Stimulated activated CD4-positive, alpha-beta T cell treated with anti-CD3 and anti-CD28 coated beads, Interleukin-15, amount 100 ng/mL, for 24 hours (primary cell): ENCODE measurements around the gene FOXO3.
"Not testable (repeated sequence)": the region's sequence is repeated elsewhere in the genome, so short reads cannot be mapped to it uniquely, and the experiment has no call there.

Experiments used
- DNase-seq: peaks from one replicate; pipeline ENCODE4 v3.0.0-alpha.2; 2020

The FOXO3 gene

GRCh38 chr6:108556250-108556649 is 4.5 kb upstream of the FOXO3 start:
- DNase-seq = no peak

DNA sequence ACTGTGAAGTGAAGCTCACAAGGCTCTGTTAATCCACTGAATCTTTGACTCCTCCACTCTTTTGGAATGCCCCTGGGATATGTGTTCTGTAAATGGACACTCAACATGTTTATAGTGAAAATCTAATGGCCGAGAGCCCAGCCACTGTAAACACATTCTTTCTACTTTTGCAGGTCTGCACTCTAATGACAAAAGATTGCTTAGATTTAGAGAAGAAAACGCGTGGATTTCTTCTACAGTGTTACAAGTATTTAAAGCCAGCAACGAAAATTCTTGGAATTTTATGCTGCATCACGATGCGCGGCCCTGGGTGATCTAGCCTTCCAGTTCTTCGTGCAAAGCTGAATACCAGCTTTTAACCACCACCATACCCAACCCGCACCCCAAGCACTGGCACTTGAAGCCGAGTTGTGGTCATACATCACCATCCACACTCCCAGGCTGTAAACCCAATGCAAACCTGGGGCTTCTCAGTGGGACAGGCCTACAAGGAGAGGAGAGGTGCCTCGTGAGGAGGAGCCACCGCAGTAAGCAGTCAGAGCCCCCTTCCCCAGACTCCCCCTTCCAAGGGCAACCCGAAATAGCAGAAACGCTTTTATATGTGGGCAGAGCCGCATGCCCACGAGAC is 3.7 kb upstream of the FOXO3 start:
- no peak for DNase-seq

GRCh38 chr6:108557494-108558371 is 3.0 kb upstream of the FOXO3 start:
- peak; percentile 77 for DNase-seq

- DNase-seq = peak; percentile 96
Observed at GRCh38 chr6:108558372-108559096, 2.2 kb upstream of the FOXO3 start.

GRCh38 chr6:108559097-108559883 is 1.4 kb upstream of the FOXO3 start:
- DNase-seq = peak; percentile 86

GRCh38 chr6:108559884-108560462 is 744 bp upstream of the FOXO3 start:
- DNase-seq = peak; percentile 39

DNA sequence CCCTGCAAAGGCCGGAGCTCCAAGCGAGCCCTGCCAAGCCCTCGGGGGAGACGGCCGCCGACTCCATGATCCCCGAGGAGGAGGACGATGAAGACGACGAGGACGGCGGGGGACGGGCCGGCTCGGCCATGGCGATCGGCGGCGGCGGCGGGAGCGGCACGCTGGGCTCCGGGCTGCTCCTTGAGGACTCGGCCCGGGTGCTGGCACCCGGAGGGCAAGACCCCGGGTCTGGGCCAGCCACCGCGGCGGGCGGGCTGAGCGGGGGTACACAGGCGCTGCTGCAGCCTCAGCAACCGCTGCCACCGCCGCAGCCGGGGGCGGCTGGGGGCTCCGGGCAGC is 561 bp downstream of the FOXO3 start:
- DNase-seq = not testable (repeated sequence)

- no peak for DNase-seq
Observed at GRCh38 chr6:108561742-108562502, 1.2 kb downstream of the FOXO3 start.

DNA sequence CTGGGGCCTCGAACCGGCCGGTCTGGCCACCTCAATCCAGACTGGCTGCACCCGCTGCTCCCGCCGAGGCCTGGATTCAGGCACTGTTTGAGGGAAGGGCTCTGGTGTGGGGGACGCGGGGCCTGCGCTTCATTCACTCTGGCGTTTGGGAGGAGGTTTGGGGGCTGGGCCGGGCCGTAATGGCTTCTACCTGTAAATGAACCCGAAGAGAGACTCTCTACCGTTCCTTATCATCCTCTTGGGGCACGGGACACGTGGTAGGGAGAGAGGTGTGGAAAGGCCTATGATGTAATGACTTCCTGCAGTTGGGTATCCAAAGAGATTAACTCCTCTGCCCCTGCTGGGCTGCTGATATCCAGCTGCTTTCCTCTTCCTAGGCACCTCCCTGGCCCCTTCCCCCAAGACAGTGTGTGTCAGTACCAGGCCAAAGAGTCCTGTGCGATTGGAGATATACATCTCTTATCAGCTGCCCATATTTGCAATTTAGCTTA is 1.8 kb downstream of the FOXO3 start:
- no peak for DNase-seq

- no peak for DNase-seq
Observed at GRCh38 chr6:108563292-108563691, 2.6 kb downstream of the FOXO3 start.

GRCh38 chr6:108564178-108564577 is 3.5 kb downstream of the FOXO3 start:
- peak; percentile 12 for DNase-seq

- peak; percentile 12 for DNase-seq
Observed at GRCh38 chr6:108565091-108565766, 4.5 kb downstream of the FOXO3 start.

GRCh38 chr6:108565893-108566292 is 5.2 kb downstream of the FOXO3 start:
- no peak for DNase-seq

DNA sequence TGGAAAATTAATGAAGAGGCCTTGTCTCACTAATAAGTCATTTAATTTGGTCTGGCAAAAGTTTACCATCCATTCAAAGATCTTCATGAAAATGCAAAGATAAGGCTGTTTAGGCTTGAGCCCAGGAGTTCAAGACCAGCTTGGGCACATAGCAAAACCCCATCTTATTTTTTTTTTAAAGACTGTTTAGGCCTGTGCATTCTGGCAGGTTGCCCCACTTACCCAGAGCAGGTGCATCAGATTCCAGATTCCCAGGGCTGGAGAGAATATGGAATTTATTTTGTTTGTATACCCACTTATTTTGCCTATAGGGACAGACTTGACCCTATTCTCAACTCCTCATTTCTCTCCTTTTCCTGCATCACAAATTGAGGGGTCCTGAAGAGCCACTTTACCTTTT is 5.7 kb downstream of the FOXO3 start:
- DNase-seq = no peak

DNA sequence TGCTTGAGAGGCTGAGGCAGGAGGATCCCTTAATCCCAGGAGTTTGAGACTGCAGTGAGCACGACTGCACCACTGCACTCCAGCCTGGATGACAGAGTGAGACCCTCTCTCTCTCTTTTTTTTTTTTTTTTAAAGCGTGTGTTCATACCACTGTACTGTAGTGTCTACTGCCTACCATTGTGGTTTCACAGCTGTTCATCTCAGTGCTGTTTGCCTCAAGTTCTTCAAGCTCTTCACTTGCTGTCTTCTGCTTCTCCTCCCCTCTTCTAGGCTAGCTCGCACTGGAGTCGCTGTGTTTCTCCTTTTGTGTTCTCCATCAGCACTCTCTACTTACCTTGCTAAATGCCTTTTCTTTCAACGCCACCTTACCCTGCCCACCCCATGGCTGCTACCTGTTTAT is 7.4 kb downstream of the FOXO3 start:
- no peak for DNase-seq

DNA sequence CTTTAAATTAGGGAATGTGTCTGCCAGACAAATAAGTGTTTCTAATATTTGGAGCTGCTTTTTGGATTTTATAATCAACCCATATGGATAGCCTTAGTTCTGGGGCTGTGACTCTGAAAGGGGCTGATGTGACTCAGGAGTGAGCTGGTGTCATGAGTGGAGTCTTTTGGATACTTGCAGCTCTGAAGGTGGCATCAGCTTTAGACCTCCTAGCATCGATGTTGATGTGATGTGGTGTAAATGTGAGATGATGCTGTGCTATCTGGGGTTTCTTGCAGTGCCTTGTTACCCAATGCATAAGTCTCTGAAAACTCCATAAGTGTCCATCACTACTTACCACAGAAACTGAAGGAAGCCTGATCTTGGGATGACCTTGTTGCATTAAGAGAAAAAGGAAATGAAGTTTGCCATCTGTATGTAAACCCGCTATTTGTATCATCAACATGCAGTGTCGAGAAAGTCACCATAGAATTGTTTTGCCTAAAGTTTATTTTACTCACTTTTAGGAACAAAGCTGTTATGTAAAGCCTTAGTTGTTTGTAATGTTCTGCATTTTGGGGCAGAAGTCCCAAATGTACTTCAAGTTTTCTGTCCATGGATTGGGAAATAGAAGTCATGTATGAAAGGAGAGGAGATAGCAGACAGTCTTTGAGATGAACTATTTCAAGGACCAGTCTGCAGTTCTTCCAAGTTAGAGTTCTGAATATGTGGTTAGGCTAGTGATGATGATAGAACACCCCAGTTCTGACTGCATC is 8.0 kb downstream of the FOXO3 start:
- no peak for DNase-seq

DNA sequence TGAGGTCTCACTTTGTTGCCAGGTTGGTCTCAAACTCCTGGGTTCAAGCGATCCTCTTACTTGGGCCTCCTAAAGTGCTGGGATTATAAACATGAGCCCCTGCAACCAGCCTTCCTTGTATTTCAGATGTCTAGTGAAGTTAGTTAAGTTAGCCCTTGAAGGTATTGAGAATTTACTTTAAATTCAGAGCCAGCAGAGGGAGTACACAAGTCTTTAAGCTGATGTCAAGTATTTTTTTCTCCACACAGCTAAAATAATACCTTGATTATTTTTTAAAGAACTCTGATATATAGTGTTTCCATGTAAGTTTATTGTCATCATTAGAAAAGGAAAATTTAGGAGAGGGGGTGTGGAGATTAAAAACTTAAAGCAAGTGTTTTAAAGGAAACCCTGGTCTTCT is 9.8 kb downstream of the FOXO3 start:
- DNase-seq = no peak

GRCh38 chr6:108574457-108575141 is 13.9 kb downstream of the FOXO3 start:
- no peak for DNase-seq

DNA sequence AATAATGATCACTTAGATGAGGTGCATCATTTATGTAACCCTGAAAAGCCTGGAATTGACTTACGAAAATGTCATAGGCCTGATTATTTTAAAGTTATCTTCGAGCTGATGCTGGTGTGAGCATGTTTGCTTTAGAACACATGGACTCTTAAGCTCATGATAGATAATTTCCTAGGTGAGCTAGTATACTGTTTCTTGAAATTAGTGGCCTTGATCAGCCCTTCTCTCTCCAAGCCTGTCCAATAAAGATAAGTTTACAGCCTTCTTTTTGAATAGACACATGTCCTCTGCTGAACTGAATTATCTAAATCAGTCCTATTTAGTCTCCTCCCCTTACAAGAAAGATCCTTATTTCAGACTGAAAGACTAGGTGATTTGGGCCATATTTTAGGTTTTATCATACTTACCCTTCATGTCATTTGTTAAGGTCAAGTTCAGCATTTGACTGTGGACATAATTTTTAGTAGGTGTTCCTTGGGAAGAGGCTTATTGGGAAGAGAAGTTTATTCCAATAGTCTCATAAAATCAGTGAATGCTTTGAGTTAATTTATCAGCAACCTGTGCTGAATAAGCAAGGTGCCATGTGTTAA is 15.3 kb downstream of the FOXO3 start:
- DNase-seq = no peak
